LoVo (cell line): Measurements from ENCODE around the gene DAND5.
"Not testable (repeated sequence)": the region's sequence is repeated elsewhere in the genome, so short reads cannot be mapped to it uniquely, and the experiment has no call there.

Experiments used
- DNase-seq: peaks from one replicate; pipeline ENCODE4 v3.0.0-alpha.2; 2016; ENCODE audit warnings: low spot score

Gene DAND5

GRCh38 chr19:12967907-12968306 lies 1.5 kb upstream of the DAND5 start:
- no peak for DNase-seq

GRCh38 chr19:12970070-12970820 lies 869 bp downstream of the DAND5 start:
- no peak for DNase-seq

GRCh38 chr19:12973236-12973635 lies 3.9 kb downstream of the DAND5 start:
- DNase-seq = no peak

GRCh38 chr19:12974301-12975220 lies 5.2 kb downstream of the DAND5 start:
- DNase-seq = no peak

GRCh38 chr19:12975221-12975741 lies 5.9 kb downstream of the DAND5 start:
- DNase-seq = no peak

- DNase-seq = not testable (repeated sequence)
Measured at GRCh38 chr19:12976109-12976508, 6.7 kb downstream of the DAND5 start.

- DNase-seq = no peak
Measured at GRCh38 chr19:12979974-12980373, 10.6 kb downstream of the DAND5 start.

- DNase-seq = no peak
Measured at GRCh38 chr19:12982648-12983047, 13.3 kb downstream of the DAND5 start.

GRCh38 chr19:12983091-12983490 lies 13.7 kb downstream of the DAND5 start:
- DNase-seq = no peak

GRCh38 chr19:12983542-12984142 lies 14.3 kb downstream of the DAND5 start:
- peak; percentile 87 for DNase-seq

- no peak for DNase-seq
Measured at GRCh38 chr19:12984143-12984627, 14.8 kb downstream of the DAND5 start.

GRCh38 chr19:12984683-12985048 lies 15.3 kb downstream of the DAND5 start:
- no peak for DNase-seq

GRCh38 chr19:12985049-12985776 lies 15.8 kb downstream of the DAND5 start:
- peak; percentile 83 for DNase-seq

GRCh38 chr19:12986726-12987125 lies 17.4 kb downstream of the DAND5 start:
- no peak for DNase-seq

GRCh38 chr19:12987190-12987589 lies 17.8 kb downstream of the DAND5 start:
- no peak for DNase-seq

- no peak for DNase-seq
Measured at GRCh38 chr19:12987781-12988180, 18.4 kb downstream of the DAND5 start.

GRCh38 chr19:12990431-12990830 lies 21.1 kb downstream of the DAND5 start:
- DNase-seq = no peak

GRCh38 chr19:12990853-12991252 lies 21.5 kb downstream of the DAND5 start:
- no peak for DNase-seq

- DNase-seq = no peak
Measured at GRCh38 chr19:12991296-12991695, 21.9 kb downstream of the DAND5 start.

- no peak for DNase-seq
Measured at GRCh38 chr19:12992729-12993128, 23.4 kb downstream of the DAND5 start.

GRCh38 chr19:12993562-12993961 lies 24.2 kb downstream of the DAND5 start:
- no peak for DNase-seq
